ENCODE results near the gene ALDH1A3.

DNA sequence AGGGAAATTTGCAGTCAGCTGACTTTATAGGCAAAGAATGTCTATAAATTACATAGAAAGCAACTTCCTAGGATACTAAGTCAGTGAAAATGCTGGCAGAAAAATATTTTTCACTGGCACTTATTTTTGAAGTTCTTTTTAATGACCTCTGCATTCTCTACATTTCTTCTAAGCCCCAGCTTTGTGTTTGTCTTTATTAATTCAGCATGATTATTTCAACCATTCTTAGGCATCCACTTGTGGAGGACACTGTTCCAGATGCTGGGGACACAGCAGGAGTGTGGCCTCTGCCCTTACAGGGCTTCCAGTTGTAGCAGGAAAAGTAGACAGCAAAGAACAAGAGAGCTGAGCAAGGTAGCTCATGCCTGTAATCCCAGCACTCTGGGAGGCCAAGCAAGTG is 54.5 kb downstream of the ALDH1A3 start:
- TF ChIP-seq, protein P1, sequence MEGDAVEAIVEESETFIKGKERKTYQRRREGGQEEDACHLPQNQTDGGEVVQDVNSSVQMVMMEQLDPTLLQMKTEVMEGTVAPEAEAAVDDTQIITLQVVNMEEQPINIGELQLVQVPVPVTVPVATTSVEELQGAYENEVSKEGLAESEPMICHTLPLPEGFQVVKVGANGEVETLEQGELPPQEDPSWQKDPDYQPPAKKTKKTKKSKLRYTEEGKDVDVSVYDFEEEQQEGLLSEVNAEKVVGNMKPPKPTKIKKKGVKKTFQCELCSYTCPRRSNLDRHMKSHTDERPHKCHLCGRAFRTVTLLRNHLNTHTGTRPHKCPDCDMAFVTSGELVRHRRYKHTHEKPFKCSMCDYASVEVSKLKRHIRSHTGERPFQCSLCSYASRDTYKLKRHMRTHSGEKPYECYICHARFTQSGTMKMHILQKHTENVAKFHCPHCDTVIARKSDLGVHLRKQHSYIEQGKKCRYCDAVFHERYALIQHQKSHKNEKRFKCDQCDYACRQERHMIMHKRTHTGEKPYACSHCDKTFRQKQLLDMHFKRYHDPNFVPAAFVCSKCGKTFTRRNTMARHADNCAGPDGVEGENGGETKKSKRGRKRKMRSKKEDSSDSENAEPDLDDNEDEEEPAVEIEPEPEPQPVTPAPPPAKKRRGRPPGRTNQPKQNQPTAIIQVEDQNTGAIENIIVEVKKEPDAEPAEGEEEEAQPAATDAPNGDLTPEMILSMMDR (IDR thresholded peaks at IDR 0.05; ENCODE audit: low read depth, low read length), result no peak
- TF ChIP-seq MAX (IDR thresholded peaks at IDR 0.05; ENCODE audit: low read depth, low read length) (no peak), MYC (IDR thresholded peaks at IDR 0.05; ENCODE audit: low read depth, low read length) (no peak), POLR2A (IDR thresholded peaks at IDR 0.05; ENCODE audit: extremely low read depth, insufficient read length) (no peak)
